H9 (cell line): ENCODE results near the gene GALR2. TPM values are rescaled to one million over a fixed set of nuclear protein-coding genes. Genes with fewer than 3 reads are reported as not detected.

Source experiments
- DNase-seq: peaks from one replicate; pipeline ENCODE4 v3.0.0-alpha.2; 2017
- H2AFZ ChIP-seq: one replicate; pipeline ENCODE4 v1.6.1; 2013; ENCODE audit warnings: mild to moderate bottlenecking, low read length, control low read depth, moderate library complexity
- H2AK5ac ChIP-seq: 2 replicates; pipeline ENCODE4 v1.6.1; 2013; ENCODE audit warnings: low read length, control low read depth, mixed read lengths; ENCODE audit not compliant: insufficient read length
- H2BK120ac ChIP-seq: one replicate; pipeline ENCODE4 v1.6.1; 2013; ENCODE audit warnings: low read depth, mild to moderate bottlenecking, low read length, control low read depth, inconsistent platforms; ENCODE audit not compliant: poor library complexity, severe bottlenecking
- H2BK12ac ChIP-seq: 2 replicates; pipeline ENCODE4 v1.6.1; 2013; ENCODE audit warnings: low read length, control low read depth, mixed read lengths, low read depth; ENCODE audit not compliant: insufficient read length
- H2BK15ac ChIP-seq: 2 replicates; pipeline ENCODE4 v1.6.1; 2013; ENCODE audit warnings: low read depth, low read length, control low read depth
- H2BK20ac ChIP-seq: one replicate; pipeline ENCODE4 v1.6.1; 2013; ENCODE audit warnings: low read depth, mild to moderate bottlenecking, low read length, control low read depth, inconsistent platforms; ENCODE audit not compliant: poor library complexity, severe bottlenecking
- H2BK5ac ChIP-seq: 2 replicates; pipeline ENCODE4 v1.6.1; 2013; ENCODE audit warnings: low read length, control low read depth, mixed read lengths; ENCODE audit not compliant: insufficient read length
- H3K14ac ChIP-seq: 2 replicates; pipeline ENCODE4 v1.6.1; 2013; ENCODE audit warnings: low read length, control low read depth; ENCODE audit not compliant: insufficient read depth
- H3K18ac ChIP-seq: 2 replicates; pipeline ENCODE4 v1.6.1; 2013; ENCODE audit warnings: low read depth, mild to moderate bottlenecking, mixed read lengths, low read length, control low read depth; ENCODE audit not compliant: insufficient read length
- H3K23ac ChIP-seq: 2 replicates; pipeline ENCODE4 v1.6.1; 2013; ENCODE audit warnings: low read length, control low read depth, mixed read lengths, low read depth; ENCODE audit not compliant: insufficient read length
- H3K23me2 ChIP-seq: 2 replicates; pipeline ENCODE4 v1.6.1; 2013; ENCODE audit warnings: low read depth, mild to moderate bottlenecking, mixed read lengths, low read length, control low read depth; ENCODE audit not compliant: insufficient read length, poor library complexity, severe bottlenecking
- H3K27ac ChIP-seq: 2 replicates; pipeline ENCODE4 v1.5.1; 2013; ENCODE audit warnings: low read length, control low read depth, mixed read lengths, low read depth; ENCODE audit not compliant: insufficient read length
- H3K27me3 ChIP-seq: 2 replicates; pipeline ENCODE4 v1.6.1; 2013; ENCODE audit warnings: low read length, control low read depth, inconsistent platforms; ENCODE audit not compliant: insufficient read depth
- H3K4ac ChIP-seq: 2 replicates; pipeline ENCODE4 v1.6.1; 2013; ENCODE audit warnings: low read depth, mild to moderate bottlenecking, control low read depth, inconsistent platforms, low read length, moderate library complexity
- H3K4me1 ChIP-seq: 2 replicates; pipeline ENCODE4 v1.6.1; 2013; ENCODE audit warnings: low read length, control low read depth, inconsistent platforms; ENCODE audit not compliant: insufficient read depth
- H3K4me2 ChIP-seq: 2 replicates; pipeline ENCODE4 v1.6.1; 2013; ENCODE audit warnings: low read length, control low read depth, mixed read lengths; ENCODE audit not compliant: insufficient read length, insufficient read depth
- H3K56ac ChIP-seq: 2 replicates; pipeline ENCODE4 v1.6.1; 2013; ENCODE audit warnings: low read depth, mild to moderate bottlenecking, mixed read lengths, low read length, control low read depth; ENCODE audit not compliant: insufficient read length
- H3K79me1 ChIP-seq: 2 replicates; pipeline ENCODE4 v1.6.1; 2013; ENCODE audit warnings: low read depth, mild to moderate bottlenecking, moderate library complexity, low read length, control low read depth, inconsistent platforms; ENCODE audit not compliant: insufficient read depth, poor library complexity, severe bottlenecking
- H3K79me2 ChIP-seq: 2 replicates; pipeline ENCODE4 v1.6.1; 2013; ENCODE audit warnings: low read length, control low read depth, inconsistent platforms; ENCODE audit not compliant: insufficient read depth
- H3K9ac ChIP-seq: 2 replicates; pipeline ENCODE4 v1.6.1; 2013; ENCODE audit warnings: low read length, control low read depth, mixed read lengths; ENCODE audit not compliant: insufficient read length; ENCODE audit errors: extremely low read depth
- H3K9me3 ChIP-seq: one replicate; pipeline ENCODE4 v1.6.1; 2013; ENCODE audit warnings: low read depth, low read length, inconsistent platforms; ENCODE audit not compliant: control insufficient read depth
- H3T11ph ChIP-seq: one replicate; pipeline ENCODE4 v1.6.1; 2013; ENCODE audit warnings: mild to moderate bottlenecking, low read length, control low read depth, inconsistent platforms
- H4K20me1 ChIP-seq: one replicate; pipeline ENCODE4 v1.6.1; 2013; ENCODE audit not compliant: control insufficient read depth, insufficient read length, insufficient read depth
- H4K5ac ChIP-seq: 2 replicates; pipeline ENCODE4 v1.6.1; 2013; ENCODE audit warnings: low read depth, mild to moderate bottlenecking, mixed read lengths, low read length, control low read depth; ENCODE audit not compliant: insufficient read length
- H4K8ac ChIP-seq: replicated peaks from 2 replicates; pipeline ENCODE4 v1.6.1; 2013; ENCODE audit warnings: low read length, control low read depth, mixed read lengths, low read depth; ENCODE audit not compliant: insufficient read length
- H4K91ac ChIP-seq: 2 replicates; pipeline ENCODE4 v1.6.1; 2013; ENCODE audit warnings: low read depth, mild to moderate bottlenecking, moderate library complexity, mixed read lengths, low read length, control low read depth; ENCODE audit not compliant: insufficient read length
- H3K27ac Mint-ChIP-seq, 3 experiments: 2 replicates in 2 of 3; 3 replicates in 1 of 3; pipeline ENCODE4 v1.8.0; 2020 to 2021; ENCODE audit warnings: mixed read lengths in 3 of 3, mild to moderate bottlenecking in 1 of 3, moderate library complexity in 1 of 3
- H3K27me3 Mint-ChIP-seq: 2 replicates; pipeline ENCODE4 v1.8.0; 2021; ENCODE audit warnings: low read depth, mild to moderate bottlenecking, moderate library complexity, mixed read lengths
- H3K36me3 Mint-ChIP-seq, 3 experiments: 2 replicates in 2 of 3; 3 replicates in 1 of 3; pipeline ENCODE4 v1.8.0; 2020 to 2021; ENCODE audit warnings: low read depth in 3 of 3, mixed read lengths in 3 of 3; ENCODE audit not compliant: insufficient read depth in 1 of 3
- H3K4me1 Mint-ChIP-seq, 2 experiments: 2 replicates each; pipeline ENCODE4 v1.8.0; 2020; ENCODE audit warnings: mixed read lengths in 2 of 2
- H3K4me3 Mint-ChIP-seq, 2 experiments: 2 replicates in 1 of 2; 3 replicates in 1 of 2; pipeline ENCODE4 v1.8.0; 2020 to 2021; ENCODE audit warnings: mild to moderate bottlenecking in 2 of 2, mixed read lengths in 2 of 2, moderate library complexity in 1 of 2
- H3K9me3 Mint-ChIP-seq, 2 experiments: 2 replicates in 1 of 2; 3 replicates in 1 of 2; pipeline ENCODE4 v1.8.0; 2020; ENCODE audit warnings: mild to moderate bottlenecking in 2 of 2, mixed read lengths in 2 of 2, moderate library complexity in 1 of 2
- CTCF ChIP-seq: fragments of 200-600 bp; sonication (generic); conservative IDR thresholded peaks from 3 replicates; pipeline ENCODE4 v1.8.0; 2021; ENCODE audit warnings: antibody characterized with exemption, mild to moderate bottlenecking
- WGBS: extraction: QIAGEN DNeasy Blood & Tissue Kit; methylation state at CpG from one replicate; pipeline ENCODE4 v1.1.7; 2013; ENCODE audit warnings: missing lambda C conversion rate, low lambda C conversion rate, mixed read lengths; ENCODE audit not compliant: insufficient read length; ENCODE audit errors: extremely low coverage; 5-methylcytosine and 5-hydroxymethylcytosine counted together
- total RNA-seq: library from RNA; stranded (reverse); gene quantifications from 2 replicates; pipeline ENCODE4 v1.2.1, GENCODE V29; 2021

The GALR2 gene
- total RNA-seq, 1 experiment from 2014 or later: 0.81 TPM

- no peak within 1 kb of the TSS for H3K9ac ChIP-seq
- no peak within 1 kb of the TSS for H3K4me2 ChIP-seq
- H3K56ac ChIP-seq: no peak within 1 kb of the TSS
- Mint-ChIP-seq H3K27me3 (peaks cover 5% of the 10 kb centered on the region; the same call in 1 of the 2 replicates), H3K9me3 (no peaks in the 10 kb centered on the region; a peak in 1 of 5 replicates), H3K4me3 (no peak within 1 kb of the TSS; a peak in 1 of 5 replicates), H3K27ac (no peak within 1 kb of the TSS; a peak in 1 of 7 replicates), H3K4me1 (peaks cover 10 to 18% of the 10 kb centered on the region in 2 experiments), H3K36me3 (no peaks in the 10 kb centered on the region)
- H3K14ac ChIP-seq: peak within 1 kb of the TSS; percentile 78; the same call in 1 of the 2 replicates
- H3K27ac ChIP-seq: no peak within 1 kb of the TSS
- no peak within 1 kb of the TSS for H3K23ac ChIP-seq
- no peak within 1 kb of the TSS for H3K18ac ChIP-seq
- H2AFZ ChIP-seq: no peak within 1 kb of the TSS
- H2BK5ac ChIP-seq: no peak within 1 kb of the TSS
- H3K4me1 ChIP-seq: peaks cover 2% of the 10 kb centered on the region; the same call in 1 of the 2 replicates
- H2BK120ac ChIP-seq: no peak within 1 kb of the TSS
- no peak within 1 kb of the TSS for H4K5ac ChIP-seq
- H2AK5ac ChIP-seq: no peak within 1 kb of the TSS
- H3K4ac ChIP-seq: no peak within 1 kb of the TSS
- no peaks in the 10 kb centered on the region for H3K23me2 ChIP-seq
- no peak within 1 kb of the TSS for H2BK12ac ChIP-seq
- DNase-seq: peak; percentile 58
- TF ChIP-seq CTCF: no peak
- no peak within 1 kb of the TSS for H4K8ac ChIP-seq
- no peaks in the 10 kb centered on the region for H4K20me1 ChIP-seq
- no peak within 1 kb of the TSS for H2BK20ac ChIP-seq
- H2BK15ac ChIP-seq: no peak within 1 kb of the TSS
- H3K9me3 ChIP-seq: no peaks in the 10 kb centered on the region
- WGBS: no CpG with 5 or more reads among the region's 24 CpGs
- H3T11ph ChIP-seq: no peak within 1 kb of the TSS
- H3K79me2 ChIP-seq: no peaks in the 10 kb centered on the region
- no peaks in the 10 kb centered on the region for H3K27me3 ChIP-seq
- H3K79me1 ChIP-seq: no peaks in the 10 kb centered on the region
- no peak within 1 kb of the TSS for H4K91ac ChIP-seq
Measured at GRCh38 chr17:76027159-76027839, 47.3 kb upstream of the GALR2 start, which contains the start of gene EVPL. EVPL (minus strand) TSS chr17:76027306; CDS start chr17:76027198, 108 bp downstream.
